Smooth muscle cell (in vitro differentiated cells): ENCODE results near the gene FBXO21. TPM values are rescaled to one million over a fixed set of nuclear protein-coding genes. Genes with fewer than 3 reads are reported as not detected.

Source experiments
- DNase-seq: peaks from one replicate; lab custom pipeline; 2025; ENCODE audit not compliant: unreplicated experiment; lab: John Stamatoyannopoulos, UW
- H2AFZ ChIP-seq: fragments of 200-600 bp; sonication (generic); 2 replicates; pipeline ENCODE4 v1.6.0; 2016; ENCODE audit warnings: antibody characterized with exemption, low read depth, mild to moderate bottlenecking
- H3F3A ChIP-seq: fragments of 200-600 bp; sonication (generic); 2 replicates; pipeline ENCODE4 v1.6.0; 2017; ENCODE audit warnings: antibody characterized with exemption, low read depth
- H3K27ac ChIP-seq: fragments of 200-600 bp; sonication (generic); 2 replicates; pipeline ENCODE4 v1.5.1; 2016; ENCODE audit warnings: low read depth, mild to moderate bottlenecking
- H3K27me3 ChIP-seq: fragments of 200-600 bp; sonication (generic); 2 replicates; pipeline ENCODE4 v1.6.1; 2016; ENCODE audit warnings: low read depth, mild to moderate bottlenecking
- H3K36me3 ChIP-seq: fragments of 200-600 bp; sonication (generic); 2 replicates; pipeline ENCODE4 v1.5.1; 2016; ENCODE audit warnings: low read depth
- H3K4me1 ChIP-seq: fragments of 200-600 bp; sonication (generic); 2 replicates; pipeline ENCODE4 v1.5.1; 2016; ENCODE audit warnings: low read depth
- H3K4me2 ChIP-seq: fragments of 200-600 bp; sonication (generic); 2 replicates; pipeline ENCODE4 v1.6.0; 2016; ENCODE audit warnings: mild to moderate bottlenecking
- H3K4me3 ChIP-seq: fragments of 200-600 bp; sonication (generic); 2 replicates; pipeline ENCODE4 v1.5.1; 2016; ENCODE audit warnings: mild to moderate bottlenecking
- H3K79me2 ChIP-seq: fragments of 200-600 bp; sonication (generic); 2 replicates; pipeline ENCODE4 v1.6.0; 2016; ENCODE audit warnings: low read depth, mild to moderate bottlenecking
- H3K9ac ChIP-seq: fragments of 200-600 bp; sonication (generic); 2 replicates; pipeline ENCODE4 v1.6.0; 2016; ENCODE audit warnings: low read depth
- H3K9me3 ChIP-seq: fragments of 200-600 bp; sonication (generic); replicated peaks from 2 replicates; pipeline ENCODE4 v1.5.1; 2016; ENCODE audit warnings: low read depth
- H4K20me1 ChIP-seq: fragments of 200-600 bp; sonication (generic); 2 replicates; pipeline ENCODE4 v1.6.0; 2016; ENCODE audit warnings: low read depth
- CTCF ChIP-seq: fragments of 200-600 bp; sonication (generic); IDR thresholded peaks from 2 replicates; pipeline ENCODE4 v1.5.1; 2017; ENCODE audit warnings: borderline replicate concordance, mild to moderate bottlenecking, antibody characterized with exemption; ENCODE audit not compliant: insufficient read depth, poor library complexity, severe bottlenecking
- WGBS: methylation state at CpG from one replicate; pipeline ENCODE4 v1.1.7; 2016; ENCODE audit warnings: low lambda C conversion rate; 5-methylcytosine and 5-hydroxymethylcytosine counted together
- polyA plus RNA-seq: library from polyadenylated mRNA; unstranded; fragments of >200 nt; fragmentation: Nextera tagmentation; extraction: Ambion mirVana; gene quantifications from 2 replicates; pipeline ENCODE4 v1.2.1, GENCODE V29; 2016
- total RNA-seq: library from RNA; depleted of rRNA; stranded (reverse); fragments of >200 nt; gene quantifications from 2 replicates; pipeline ENCODE4 v1.2.3, GENCODE V29; 2014

FBXO21 gene
- total and polyA plus RNA-seq, 2 experiments from 2014 or later, result 46.9 to 75.2 TPM

- H3K9me3 ChIP-seq, result no peaks in the 10 kb centered on the region
- no peak overlapping the region for H3K9ac ChIP-seq
- no peak overlapping the region for H3K4me3 ChIP-seq
- no peak for DNase-seq
- H3K36me3 ChIP-seq, result no peaks in the 10 kb centered on the region
- no peak overlapping the region for H2AFZ ChIP-seq
- peaks cover 68% of the 10 kb centered on the region for H3K27me3 ChIP-seq
- H3K4me1 ChIP-seq, result no peaks in the 10 kb centered on the region
- H3F3A ChIP-seq, result no peaks in the 10 kb centered on the region
- WGBS, result 74% methylated on average over 8 of the region's 8 CpGs
- no peaks in the 10 kb centered on the region for H3K79me2 ChIP-seq
- no peak overlapping the region for H3K4me2 ChIP-seq
- no peak for TF ChIP-seq CTCF
- no peak overlapping the region for H3K27ac ChIP-seq
- no peaks in the 10 kb centered on the region for H4K20me1 ChIP-seq
Observed at GRCh38 chr12:117100851-117101673, 89.2 kb downstream of the FBXO21 start.

- Histone ChIP-seq H3K79me2 (no peaks in the 10 kb centered on the region), H2AFZ (no peak overlapping the region), H3K4me3 (no peak overlapping the region), H3F3A (no peaks in the 10 kb centered on the region), H3K4me2 (no peak overlapping the region), H3K9ac (no peak overlapping the region), H3K27me3 (peaks cover 76% of the 10 kb centered on the region), H3K4me1 (no peaks in the 10 kb centered on the region), H3K27ac (no peak overlapping the region), H4K20me1 (no peaks in the 10 kb centered on the region), H3K36me3 (no peaks in the 10 kb centered on the region), H3K9me3 (no peaks in the 10 kb centered on the region)
- peak; percentile 39 for TF ChIP-seq CTCF
- DNase-seq, result no peak
- 56% methylated on average over 5 of the region's 5 CpGs for WGBS
Observed at GRCh38 chr12:117100251-117100650, 90.0 kb downstream of the FBXO21 start.

GRCh38 chr12:117098361-117099217 is 91.7 kb downstream of the FBXO21 start:
- Histone ChIP-seq H3K9ac (no peak overlapping the region), H3K4me1 (no peaks in the 10 kb centered on the region), H4K20me1 (no peaks in the 10 kb centered on the region), H3F3A (no peaks in the 10 kb centered on the region), H3K4me2 (peak overlapping the region; percentile 86), H3K79me2 (no peaks in the 10 kb centered on the region), H3K27ac (no peak overlapping the region), H3K27me3 (peaks cover 91% of the 10 kb centered on the region), H3K9me3 (no peaks in the 10 kb centered on the region), H3K4me3 (peak overlapping the region; percentile 51), H2AFZ (no peak overlapping the region), H3K36me3 (no peaks in the 10 kb centered on the region)
- no peak for DNase-seq
- no peak for TF ChIP-seq CTCF
- 5% methylated on average over 74 of the region's 85 CpGs for WGBS
